Activated effector memory CD4-positive, alpha-beta T cell treated with anti-CD3 and anti-CD28 coated beads, Interleukin-2, amount 50 U/mL, for 16 hours (primary cell): ENCODE data around the gene CDHR5.

Experiments
- DNase-seq: peaks from one replicate; pipeline ENCODE4 v3.0.0-alpha.2; 2020

CDHR5 gene

DNA sequence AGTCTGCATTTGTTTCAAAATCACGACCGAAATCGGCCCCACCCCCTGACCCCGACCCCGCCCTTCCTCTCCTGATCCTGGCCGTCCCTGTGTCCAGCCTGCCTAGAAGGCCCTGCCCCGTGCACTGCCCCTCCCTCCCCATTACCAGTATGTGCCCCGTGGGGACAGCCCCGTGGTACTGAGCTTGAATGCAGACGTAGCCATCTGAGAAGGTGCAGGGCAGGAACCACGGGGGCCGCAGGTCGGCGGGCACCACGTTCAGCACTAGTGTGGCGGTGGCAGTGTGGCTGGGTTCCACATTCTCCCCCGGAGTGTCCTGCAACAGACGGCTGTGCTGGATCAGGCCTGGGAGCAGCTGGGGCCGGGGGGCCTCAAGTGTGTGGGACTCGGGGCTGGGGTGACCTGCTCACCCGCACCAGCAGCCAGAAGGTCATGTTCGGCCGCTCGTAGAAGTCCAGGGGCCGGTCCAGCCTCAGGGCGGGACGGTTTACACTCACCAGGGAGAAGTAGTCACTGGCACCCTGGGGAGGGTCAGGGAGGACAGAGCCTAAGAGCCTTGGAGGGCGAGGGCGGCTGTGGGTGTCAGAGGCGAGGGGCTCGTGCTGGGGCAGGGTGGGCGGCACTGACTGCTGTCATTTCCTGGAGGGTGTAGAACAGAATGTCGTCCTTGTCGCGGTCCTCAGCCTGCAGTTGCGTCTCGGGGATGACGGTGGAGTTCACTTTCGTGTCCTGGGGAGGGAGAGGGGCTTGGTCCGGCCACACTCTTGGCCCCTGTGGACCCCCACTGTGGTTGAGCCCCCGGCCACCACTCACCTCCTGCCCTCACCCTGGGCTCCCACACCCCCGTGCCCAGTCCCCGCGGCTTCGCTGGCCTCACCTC lies 3.6 kb downstream of the CDHR5 start:
- no peak for DNase-seq

DNA sequence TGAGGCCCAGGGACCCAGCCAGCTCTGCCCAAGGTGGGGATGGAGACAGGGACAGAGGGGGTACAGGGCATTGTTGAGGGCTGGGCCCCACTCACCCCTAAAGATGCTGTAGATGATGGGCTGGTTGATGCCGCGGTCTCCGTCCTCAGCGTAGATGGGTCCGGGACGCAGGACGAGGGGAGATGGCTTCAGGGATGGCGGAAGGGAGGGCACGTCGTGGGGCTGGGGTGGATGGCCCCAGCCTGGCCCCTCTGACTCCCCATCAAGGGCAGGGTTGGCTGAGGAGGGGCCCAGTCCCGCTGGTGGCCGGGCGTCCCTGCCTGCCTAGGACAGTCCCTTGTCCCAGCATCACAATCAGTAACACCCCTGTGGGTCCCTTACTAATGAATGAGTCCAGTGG lies 4.6 kb downstream of the CDHR5 start:
- no peak for DNase-seq

DNA sequence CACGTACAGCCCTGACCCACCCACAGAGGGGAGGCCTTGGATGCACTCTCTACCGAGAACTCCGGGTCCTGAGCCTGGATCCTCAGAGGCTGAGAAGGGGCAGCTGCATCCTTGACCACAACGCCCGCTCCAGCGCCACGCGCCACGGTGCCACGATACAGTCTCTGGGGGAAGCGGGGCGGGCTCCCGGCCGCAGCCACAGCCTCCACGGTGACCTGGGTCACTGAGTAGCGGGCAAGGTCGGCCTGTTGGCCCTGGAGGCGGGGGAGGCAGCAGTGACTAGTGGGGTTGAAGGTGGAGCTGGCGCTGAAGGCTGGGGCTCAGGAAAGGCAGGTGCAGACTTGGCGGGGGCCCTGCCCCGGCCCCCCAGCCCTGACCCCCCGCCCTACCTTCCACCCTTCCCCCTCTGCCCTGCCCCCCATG lies 5.1 kb downstream of the CDHR5 start:
- no peak for DNase-seq

DNA sequence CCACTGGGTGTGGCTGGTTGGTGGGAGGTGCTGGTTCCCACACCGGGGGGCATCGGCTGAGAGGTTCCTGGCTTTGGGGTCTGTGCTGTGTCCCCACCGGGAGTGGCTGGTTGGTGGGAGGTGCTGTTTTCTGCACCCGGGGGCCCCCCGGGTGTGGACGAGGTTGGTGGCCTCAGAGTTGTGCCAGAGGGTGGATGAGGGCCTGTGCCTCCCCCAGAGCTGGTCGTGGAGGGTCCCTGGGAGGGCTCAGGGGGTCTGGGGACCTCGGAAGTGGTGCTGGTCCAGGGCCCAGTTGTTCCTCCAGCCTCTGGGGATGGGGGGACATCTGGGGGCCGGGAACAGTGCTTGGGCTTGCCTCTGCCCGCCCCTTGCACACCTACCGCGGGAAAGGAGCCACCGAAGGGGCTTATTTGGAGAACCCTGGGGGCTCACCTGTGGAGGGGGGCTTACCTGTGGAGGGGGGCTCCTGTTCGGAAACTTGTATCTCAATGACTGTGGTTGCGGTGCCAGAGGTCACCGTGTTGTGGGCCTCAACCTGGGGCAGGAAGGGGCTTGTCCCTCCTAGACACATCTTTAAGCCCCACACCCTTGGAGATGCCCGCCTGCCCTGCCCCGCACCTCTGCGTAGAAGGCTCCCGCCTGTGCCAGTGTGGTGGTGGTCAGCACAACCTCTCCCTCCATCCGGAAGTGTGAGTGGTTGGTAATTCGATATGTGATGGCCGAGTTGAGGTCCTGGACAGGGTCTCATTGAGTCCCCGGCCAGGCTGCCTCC lies 5.7 kb downstream of the CDHR5 start:
- DNase-seq: no peak

DNA sequence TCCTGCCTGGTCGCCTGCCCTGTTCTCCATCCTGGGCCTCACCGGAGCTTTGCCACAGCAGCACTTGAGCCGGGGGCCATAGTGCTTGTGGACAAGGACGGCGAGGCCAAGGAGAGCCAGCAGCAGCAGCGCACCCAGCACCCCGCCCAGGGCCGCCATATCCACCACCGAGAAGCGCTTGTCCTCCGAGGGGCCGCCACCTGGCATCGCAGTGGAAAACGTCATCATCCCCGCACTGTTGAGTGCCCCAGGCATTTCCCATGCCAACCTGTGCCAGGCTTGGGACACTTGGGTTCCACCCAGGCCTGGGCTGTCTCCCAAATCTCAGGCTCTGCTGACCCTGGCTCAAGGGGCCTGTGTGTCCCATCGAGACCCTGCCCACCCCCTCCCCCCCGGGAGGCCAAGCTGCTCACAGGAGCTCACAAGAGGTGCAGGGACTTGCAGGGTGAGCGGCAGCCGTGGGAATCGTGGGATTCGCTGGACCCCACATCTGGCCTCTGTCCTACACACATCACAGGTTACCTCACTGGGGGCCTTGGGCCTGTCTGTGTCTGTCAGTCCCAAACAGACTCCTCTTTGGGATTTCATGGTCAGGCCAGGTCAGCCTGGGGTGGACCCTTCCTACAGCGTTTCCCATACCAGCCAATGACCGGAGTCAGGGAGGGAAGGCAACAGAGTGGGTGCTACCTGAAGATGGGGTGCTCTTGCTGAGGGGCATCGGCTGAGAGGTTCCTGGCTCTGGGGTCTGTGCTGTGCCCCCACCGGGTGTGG lies 6.7 kb downstream of the CDHR5 start:
- DNase-seq: no peak

DNA sequence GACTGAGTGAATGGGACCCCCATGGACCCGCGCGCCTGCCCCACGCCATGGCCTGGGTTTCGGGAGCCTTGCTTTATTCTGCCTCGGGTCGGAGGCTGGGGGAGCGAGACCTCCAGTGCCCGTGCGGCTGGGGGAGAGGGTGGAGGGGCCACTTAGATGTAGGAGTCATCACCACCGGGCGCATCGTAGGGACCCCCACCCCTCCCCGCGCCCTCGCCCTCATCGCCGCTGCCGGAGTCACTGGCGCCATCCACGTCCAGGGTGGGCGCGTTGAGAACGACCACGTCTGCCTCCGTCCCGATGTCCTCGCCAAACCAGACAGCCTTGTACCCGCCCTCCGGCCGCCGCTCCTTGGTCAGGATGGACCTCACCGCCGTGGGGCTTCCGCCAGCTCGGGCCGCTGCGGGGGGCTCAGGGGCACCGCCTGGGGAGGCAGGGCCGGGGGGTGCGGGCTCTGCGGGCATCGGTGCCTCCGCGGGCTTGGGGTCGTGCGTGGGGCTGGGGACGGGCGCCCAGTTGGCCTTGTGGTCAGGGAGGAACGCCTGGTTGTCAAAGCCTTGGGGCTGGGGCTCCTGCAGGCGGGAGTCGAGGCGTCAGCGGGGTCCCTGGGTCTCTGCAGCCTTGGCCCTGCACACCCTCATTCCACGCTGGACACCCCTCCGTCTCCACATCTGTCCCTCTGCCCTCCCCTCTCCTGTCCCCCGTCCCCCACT lies 7.4 kb downstream of the CDHR5 start:
- DNase-seq: no peak

DNA sequence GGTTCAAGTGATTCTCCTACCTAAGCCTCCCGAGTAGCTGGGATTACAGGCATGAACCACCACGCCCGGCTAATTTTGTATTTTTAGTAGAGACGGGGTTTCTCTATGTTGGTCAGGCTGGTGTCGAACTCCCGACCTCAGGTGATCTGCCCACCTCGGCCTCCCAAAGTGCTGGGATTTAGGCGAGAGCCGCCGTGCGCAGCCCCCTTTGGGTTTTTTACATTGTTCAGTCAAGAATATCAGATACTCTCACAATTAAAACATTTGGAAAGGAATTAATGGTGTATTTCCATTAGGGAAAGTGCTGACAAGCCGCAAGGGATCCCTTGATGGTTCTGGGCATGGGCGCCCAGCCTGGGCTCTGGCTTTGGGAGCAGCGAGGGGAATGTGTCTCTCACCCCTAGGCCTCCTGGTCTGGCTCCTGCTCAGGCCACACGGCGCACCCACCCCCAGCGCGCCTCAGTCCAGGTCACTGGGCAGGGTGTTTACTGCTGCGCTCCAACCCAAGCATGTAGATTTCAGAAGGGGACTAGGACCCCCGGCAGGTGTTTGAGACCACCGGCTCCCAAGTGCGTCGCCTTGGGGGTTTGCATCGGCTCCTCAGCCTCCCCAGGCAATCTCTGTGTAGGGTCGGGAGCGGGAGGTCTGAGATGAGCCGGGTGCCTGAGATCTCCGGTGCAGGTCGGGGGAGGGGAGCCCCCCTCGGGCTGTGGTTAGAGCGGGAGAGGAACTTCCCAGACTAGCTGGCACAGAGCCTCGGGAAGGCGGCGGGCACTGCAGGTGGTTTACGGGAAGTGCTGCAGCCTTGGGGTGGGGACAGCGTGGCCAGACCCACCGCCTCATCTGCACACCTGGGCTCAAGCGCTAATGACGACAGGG lies 8.2 kb downstream of the CDHR5 start:
- no peak for DNase-seq

DNA sequence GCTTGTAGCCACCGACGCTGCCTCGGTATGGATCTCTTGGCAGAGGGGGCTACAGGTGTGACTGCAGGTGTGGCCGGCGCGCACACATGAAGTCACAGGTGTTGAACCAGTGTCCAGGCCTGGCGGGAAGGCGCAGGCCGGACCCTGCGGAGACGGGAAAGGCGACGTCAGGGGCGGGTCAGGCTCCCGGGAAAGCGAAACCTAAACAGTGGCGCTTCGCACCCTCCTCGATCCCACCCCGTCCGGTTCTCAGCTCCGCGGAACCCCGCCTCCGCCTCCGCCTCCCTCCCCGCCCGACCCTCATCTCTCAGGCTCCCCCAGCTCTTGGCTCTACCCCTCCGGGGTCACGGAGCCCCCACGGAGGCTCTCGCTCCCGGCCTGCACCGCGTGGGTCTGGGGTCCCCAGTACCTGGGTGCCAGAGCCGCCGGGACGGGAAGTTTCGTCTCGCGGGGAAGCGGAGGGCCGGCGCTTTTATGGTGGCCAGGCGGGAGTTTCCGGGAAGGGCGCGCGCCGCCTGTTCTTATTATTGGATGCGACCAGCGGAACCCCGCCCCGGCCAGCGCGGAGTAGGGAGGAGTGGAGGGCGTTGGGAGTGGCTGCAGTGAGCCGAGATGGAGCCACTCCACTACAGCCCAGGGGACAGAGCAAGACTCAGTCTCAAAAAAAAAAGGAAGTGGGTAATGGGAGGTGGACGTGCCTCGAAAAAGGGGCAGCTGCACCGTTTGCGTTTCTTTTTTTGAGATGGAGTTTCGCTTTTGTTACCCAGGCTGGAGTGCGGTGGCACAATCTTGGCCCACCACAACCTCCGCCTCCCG lies 9.0 kb downstream of the CDHR5 start, which contains the start of gene IRF7:
Gene IRF7 (minus strand): TSS at position 447 of the 816 bp plus-strand sequence. CDS start 586 bp downstream, outside the sequence.
- DNase-seq: peak; percentile 95

DNA sequence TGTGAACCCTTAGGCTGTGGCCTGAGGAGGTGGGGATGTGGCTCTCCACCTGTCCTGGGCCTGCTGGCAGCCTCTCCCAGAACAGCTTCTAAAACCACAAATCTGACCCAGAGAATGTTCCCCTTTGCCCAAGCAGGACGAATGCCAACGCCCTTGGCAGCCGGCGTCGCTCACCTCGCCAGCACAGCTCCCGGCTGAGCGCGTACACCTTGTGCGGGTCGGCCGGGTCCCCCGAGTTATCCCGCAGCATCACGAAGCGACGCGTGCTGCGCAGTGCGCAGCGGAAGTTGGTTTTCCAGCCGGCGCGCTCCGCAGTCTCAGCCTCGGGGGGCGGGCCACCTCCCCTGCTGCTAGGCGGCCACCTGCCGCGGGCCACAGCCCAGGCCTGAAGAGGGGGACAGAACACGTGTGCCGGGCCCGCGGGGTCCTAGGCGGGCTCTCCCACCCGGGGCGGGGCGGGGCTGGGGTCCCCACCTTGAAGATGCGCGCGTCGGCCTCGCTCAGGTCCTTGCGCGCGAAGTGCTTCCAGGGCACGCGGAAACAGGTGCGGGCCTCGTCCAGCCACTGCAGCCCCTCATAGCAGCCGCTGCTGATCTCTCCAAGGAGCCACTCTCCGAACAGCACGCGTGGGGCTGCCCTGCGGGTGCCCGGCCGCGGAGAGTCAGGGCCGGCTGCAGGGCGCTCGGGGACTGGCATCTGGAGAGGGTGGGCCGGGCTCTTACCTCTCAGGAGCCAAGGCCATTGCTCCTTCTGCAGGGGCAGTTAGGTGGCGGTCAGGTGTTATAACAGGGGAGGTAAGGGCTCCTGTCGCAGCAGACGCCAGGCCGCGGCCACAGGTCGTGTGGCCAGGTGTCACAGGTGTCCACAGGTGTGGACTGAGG lies 9.9 kb downstream of the CDHR5 start:
- DNase-seq: no peak

DNA sequence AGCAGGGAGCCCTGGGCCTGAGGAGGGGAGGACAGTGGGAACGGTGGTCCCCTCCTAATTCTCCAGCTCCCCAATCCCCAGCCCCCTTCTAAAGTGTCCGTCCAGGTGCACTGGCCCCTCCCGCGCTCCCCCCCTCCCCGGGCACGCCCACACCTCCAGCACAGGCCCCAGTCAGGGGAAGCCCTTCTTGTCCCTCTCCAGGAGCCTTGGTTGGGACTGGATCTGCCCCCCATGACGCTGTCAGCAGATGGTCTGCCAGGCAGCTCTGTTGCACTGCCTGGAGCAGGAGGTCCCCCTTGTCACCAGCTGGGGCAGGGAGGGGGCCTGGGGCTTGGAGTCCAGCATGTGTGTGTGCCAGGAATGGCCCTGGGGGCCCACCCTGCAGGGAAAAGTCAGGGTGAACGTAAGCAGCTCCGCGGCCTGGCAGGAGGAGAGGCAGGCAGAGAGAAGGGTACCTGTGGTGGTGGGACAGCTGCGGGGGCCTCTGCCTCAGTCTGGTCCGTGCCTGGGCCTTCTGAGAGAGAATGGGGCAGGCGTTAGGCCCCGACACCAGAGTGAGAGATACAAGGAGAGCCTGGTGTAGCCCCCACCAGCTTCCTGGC lies 10.6 kb downstream of the CDHR5 start:
- DNase-seq: no peak

DNA sequence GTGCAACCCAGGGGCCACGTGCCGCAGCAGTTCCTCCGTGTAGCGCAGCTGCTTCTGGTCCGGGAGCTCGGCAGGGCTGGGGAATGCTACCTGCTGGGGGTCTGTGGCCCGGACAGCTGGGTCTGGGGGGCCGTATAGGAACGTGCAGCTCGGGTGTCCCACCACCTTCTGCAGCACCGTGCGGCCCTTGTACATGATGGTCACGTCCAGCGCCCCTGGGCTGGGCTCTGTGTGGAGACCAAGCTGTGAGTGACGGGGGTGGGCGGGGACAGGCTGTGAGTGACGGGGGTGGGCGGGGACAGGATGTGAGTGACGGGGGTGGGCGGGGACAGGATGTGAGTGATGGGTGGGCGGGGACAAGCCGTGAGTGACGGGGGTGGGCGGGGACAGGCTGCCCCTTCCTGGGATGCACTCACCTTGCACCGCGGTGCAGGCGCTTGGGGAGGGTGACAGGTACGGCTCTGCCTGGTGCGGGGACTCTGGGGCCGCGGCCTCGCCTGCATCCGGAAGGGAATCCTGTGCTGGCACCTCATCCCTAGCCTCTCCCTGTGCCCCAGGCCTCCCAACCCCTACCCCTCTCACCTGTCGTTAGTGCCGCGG lies 11.3 kb downstream of the CDHR5 start:
- peak; percentile 90 for DNase-seq

DNA sequence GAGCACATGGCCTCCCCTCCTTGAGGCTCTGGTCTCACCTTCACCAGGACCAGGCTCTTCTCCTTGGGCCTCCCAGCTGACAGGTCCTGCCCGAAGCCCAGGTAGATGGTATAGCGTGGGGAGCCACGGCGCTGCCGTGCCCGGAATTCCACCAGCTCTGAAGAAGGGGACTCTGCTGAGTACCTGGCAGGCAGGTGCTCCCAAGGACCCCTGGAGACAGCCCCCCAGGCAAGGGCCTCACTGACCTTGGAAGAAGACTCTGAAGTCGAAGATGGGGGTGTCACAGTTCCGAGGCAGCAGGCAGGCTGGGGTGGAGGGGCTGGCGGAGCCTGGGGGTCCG lies 11.8 kb downstream of the CDHR5 start:
- DNase-seq: no peak

DNA sequence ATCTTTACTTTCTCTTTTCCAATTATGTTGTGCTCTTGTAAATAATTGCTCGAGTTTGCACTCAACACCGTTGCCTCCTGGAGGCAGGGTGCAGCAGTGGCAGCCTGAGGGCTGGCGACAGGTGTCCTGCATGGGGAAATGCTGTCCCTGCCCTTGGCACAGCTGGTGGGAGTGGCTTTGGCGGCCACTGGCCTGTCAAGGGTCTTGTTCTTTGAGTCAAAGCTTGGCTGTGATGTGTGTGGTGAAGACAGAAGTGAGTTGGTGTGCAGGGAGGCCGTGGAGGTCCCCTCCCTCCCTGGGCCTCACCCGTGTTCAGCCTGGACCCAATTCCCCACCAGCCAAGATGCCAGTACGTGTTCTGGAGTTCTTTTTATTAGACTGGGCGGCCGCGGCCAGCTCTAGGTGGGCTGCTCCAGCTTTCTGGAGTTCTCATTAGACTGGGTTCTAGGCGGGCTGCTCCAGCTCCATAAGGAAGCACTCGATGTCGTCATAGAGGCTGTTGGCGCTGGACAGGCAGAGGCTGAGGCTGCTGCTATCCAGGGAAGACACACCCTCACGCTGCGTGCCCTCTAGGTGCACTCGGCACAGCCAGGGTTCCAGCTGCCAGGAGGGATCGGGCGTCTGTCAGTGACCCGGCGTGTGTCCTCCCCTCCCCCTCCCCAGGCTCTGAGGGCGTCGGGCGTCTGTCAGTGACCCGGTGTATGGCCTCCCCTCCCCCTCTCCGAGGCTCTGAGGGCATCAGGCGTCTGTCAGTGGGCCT lies 12.4 kb downstream of the CDHR5 start:
- no peak for DNase-seq

DNA sequence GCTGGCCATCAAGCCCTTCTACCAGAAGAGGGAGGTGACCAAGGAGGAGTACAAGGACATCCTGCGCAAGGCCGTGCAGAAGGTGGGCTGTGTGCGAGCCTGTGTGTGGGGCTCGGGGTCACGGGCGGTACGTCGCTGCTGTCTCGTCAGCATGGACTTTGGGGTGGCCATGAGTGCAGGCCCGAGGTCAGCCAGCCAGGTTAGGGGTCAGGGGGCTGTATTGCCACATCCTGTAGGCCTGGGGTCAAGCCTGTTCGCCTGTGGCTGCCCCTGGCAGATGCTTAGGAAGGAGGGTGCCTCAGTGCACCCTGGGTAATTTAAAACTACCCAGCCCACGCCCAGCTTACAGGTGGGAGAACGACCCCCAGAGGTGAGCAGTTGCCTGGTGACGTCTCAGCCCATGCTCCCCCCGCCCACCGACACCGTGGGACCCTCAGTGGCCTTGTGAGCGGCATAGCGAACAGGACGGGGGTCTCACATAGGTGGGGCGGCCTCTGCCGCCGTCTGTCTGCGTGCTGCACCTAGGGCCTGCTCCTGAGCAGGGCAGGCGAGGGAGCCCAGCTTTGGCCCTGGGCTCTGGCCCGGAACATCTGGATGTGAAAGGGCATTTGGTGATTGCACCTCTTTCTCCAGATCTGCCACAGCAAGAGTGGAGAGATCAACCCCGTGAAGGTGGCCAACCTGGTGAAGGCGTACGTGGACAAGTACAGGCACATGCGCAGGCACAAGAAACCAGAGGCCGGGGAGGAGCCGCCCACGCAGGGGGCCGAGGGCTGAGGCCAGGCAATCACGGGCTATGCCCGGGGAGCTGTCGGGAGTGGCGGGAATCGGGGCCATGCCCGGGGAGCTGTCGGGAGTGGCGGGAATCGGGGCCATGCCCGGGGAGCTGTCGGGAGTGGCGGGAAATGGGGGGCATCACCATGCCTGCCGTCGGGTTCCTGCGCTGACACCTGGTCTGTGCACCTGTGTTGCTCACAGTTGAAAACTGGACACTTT lies 13.5 kb downstream of the CDHR5 start:
- DNase-seq: peak; percentile 62

DNA sequence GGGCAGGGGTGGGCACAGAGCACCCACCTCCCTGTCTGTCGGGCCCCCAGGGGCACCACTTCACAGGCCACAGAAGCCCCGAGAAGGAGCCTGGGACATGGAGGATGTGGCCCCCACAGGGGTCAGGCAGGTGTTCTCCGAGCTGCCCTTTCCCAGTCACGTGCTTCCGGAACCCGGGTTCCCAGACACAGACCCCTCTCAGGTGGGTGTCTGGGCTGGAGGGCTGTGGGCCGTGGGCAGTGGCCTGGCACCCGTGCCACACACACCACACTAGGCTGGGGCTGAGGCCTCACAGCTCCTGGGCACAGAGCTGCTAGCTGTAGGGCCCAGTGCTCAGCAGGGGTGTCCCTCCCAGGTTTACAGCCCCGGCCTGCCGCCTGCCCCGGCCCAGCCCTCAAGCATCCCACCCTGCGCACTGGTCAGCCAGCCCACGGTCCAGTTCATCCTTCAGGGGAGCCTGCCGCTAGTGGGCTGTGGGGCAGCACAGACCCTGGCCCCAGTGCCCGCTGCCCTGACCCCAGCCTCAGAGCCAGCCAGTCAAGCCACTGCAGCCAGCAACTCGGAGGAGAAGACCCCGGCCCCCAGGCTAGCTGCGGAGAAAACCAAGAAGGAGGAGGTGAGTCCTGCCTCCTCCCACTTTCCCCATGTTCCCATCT lies 14.5 kb downstream of the CDHR5 start:
- no peak for DNase-seq

DNA sequence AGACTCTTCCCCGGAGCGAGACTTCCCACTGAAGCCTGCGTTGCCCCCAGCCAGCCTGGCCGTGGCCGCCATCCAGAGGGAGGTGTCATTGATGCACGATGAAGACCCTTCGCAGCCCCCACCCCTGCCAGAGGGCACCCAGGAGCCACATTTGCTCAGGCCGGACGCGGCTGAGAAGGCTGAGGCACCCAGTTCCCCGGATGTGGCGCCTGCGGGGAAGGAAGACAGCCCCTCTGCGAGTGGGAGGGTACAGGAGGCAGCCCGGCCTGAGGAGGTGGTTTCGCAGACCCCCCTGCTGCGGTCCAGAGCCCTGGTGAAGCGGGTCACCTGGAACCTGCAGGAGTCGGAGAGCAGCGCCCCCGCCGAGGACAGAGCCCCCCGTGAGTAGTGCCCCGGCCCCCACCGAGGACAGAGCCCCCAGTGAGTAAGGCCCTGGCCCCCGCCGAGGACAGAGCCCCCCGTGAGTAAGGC lies 15.4 kb downstream of the CDHR5 start:
- DNase-seq: no peak
